ENCODE measurements around the gene NRBF2.

Gene NRBF2

GRCh38 chr10:63201118-63201517 is 68.0 kb downstream of the NRBF2 start:
- no peak for TF ChIP-seq CTCF (IDR thresholded peaks at IDR 0.05; ENCODE audit: borderline replicate concordance, extremely low read depth, low read length, poor library complexity, severe bottlenecking)
- Histone ChIP-seq H4K20me1 (ENCODE audit: insufficient read depth, low read length) (no peaks in the 10 kb centered on the region), H3K4me2 (ENCODE audit: insufficient read depth, low read length) (no peak overlapping the region), H3K36me3 (ENCODE audit: insufficient read depth, low read length) (peaks cover 82% of the 10 kb centered on the region), H2AFZ (ENCODE audit: low read depth, low read length) (no peak overlapping the region), H3K27ac (ENCODE audit: low read length) (no peak overlapping the region), H3K27me3 (ENCODE audit: insufficient read depth, low read length, poor library complexity) (no peaks in the 10 kb centered on the region), H3K4me1 (ENCODE audit: insufficient read depth, low read length) (no peaks in the 10 kb centered on the region), H3K9me3 (ENCODE audit: insufficient read depth, low read length, severe bottlenecking) (no peaks in the 10 kb centered on the region), H3K9ac (ENCODE audit: low read depth, low read length) (no peak overlapping the region), H3K79me2 (ENCODE audit: insufficient read depth, low read length) (peaks cover 3% of the 10 kb centered on the region; the same call in 1 of the 2 replicates), H3K4me3 (ENCODE audit: low read depth in 1 of 2, low read length in 2 of 2) (no peak overlapping the region)
- DNase-seq (no peak), ATAC-seq (ENCODE audit: insufficient read depth, low read depth) (no peak)
